ENCODE results near the gene ADAM30.

Gene ADAM30

DNA sequence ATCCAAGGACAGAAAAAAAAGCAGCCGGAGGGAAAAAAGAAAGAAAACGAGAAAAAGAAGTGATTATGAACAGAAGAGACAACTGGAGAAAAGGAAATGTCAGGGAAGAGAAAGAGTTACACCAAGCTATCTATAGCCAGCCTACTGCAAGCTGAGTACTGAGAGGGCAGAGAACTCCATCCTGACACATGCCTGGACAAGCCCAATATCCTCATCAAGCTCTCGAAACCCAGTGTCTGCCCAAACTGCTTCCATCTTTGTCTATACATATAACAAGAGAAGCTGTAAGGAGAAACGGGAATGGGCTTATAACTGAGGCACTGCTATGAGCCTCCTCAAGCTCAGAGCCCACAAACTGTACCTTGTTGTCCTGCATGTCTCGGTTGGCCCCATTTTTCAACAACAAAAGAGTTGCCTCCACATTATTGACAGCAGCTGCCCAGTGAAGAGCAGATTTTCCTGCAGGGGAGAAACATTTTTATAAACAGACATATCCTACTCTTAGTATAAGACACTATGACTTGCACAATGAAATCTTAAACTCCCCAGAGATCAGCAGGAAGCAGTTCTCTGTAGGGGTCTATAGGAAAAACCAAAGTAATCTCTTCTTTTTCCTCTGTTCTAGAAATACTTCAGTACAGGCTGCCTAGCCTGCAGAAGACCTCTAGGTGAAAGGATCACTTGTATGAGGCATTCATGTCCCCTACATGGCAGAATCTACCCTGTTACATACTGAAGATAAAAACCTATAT lies 21.2 kb upstream of the ADAM30 start:
- Histone ChIP-seq H2AFZ (no peak overlapping the region), H3K27me3 (ENCODE audit: control insufficient read depth, insufficient read depth, low read length) (no peaks in the 10 kb centered on the region), H3K9ac (no peak overlapping the region), H3K27ac (no peak overlapping the region), H3K79me2 (no peaks in the 10 kb centered on the region), H3K36me3 (ENCODE audit: control insufficient read depth, insufficient read depth, low read length) (no peaks in the 10 kb centered on the region), H3K4me2 (ENCODE audit: low read length) (no peak overlapping the region), H3K4me1 (no peaks in the 10 kb centered on the region), H3K4me3 (ENCODE audit: low read depth, low read length) (no peak overlapping the region), H3K9me3 (ENCODE audit: control insufficient read depth, low read length) (no peaks in the 10 kb centered on the region)
- TF ChIP-seq, protein P1, sequence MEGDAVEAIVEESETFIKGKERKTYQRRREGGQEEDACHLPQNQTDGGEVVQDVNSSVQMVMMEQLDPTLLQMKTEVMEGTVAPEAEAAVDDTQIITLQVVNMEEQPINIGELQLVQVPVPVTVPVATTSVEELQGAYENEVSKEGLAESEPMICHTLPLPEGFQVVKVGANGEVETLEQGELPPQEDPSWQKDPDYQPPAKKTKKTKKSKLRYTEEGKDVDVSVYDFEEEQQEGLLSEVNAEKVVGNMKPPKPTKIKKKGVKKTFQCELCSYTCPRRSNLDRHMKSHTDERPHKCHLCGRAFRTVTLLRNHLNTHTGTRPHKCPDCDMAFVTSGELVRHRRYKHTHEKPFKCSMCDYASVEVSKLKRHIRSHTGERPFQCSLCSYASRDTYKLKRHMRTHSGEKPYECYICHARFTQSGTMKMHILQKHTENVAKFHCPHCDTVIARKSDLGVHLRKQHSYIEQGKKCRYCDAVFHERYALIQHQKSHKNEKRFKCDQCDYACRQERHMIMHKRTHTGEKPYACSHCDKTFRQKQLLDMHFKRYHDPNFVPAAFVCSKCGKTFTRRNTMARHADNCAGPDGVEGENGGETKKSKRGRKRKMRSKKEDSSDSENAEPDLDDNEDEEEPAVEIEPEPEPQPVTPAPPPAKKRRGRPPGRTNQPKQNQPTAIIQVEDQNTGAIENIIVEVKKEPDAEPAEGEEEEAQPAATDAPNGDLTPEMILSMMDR (IDR thresholded peaks at IDR 0.05): no peak

GRCh38 chr1:119915517-119915916 lies 19.2 kb upstream of the ADAM30 start:
- TF ChIP-seq, protein P1 (IDR thresholded peaks at IDR 0.05): no peak
- Histone ChIP-seq H3K27me3 (ENCODE audit: control insufficient read depth, insufficient read depth, low read length) (no peaks in the 10 kb centered on the region), H3K9ac (no peak overlapping the region), H3K9me3 (ENCODE audit: control insufficient read depth, low read length) (no peaks in the 10 kb centered on the region), H2AFZ (no peak overlapping the region), H3K27ac (no peak overlapping the region), H3K4me2 (ENCODE audit: low read length) (no peak overlapping the region), H3K4me1 (no peaks in the 10 kb centered on the region), H3K36me3 (ENCODE audit: control insufficient read depth, insufficient read depth, low read length) (no peaks in the 10 kb centered on the region), H3K79me2 (no peaks in the 10 kb centered on the region), H3K4me3 (ENCODE audit: low read depth, low read length) (no peak overlapping the region)

GRCh38 chr1:119914071-119914470 lies 17.8 kb upstream of the ADAM30 start:
- Histone ChIP-seq H3K9me3 (ENCODE audit: control insufficient read depth, low read length) (no peaks in the 10 kb centered on the region), H2AFZ (no peak overlapping the region), H3K27me3 (ENCODE audit: control insufficient read depth, insufficient read depth, low read length) (no peaks in the 10 kb centered on the region), H3K27ac (no peak overlapping the region), H3K9ac (no peak overlapping the region), H3K4me2 (ENCODE audit: low read length) (no peak overlapping the region), H3K79me2 (no peaks in the 10 kb centered on the region), H3K4me3 (ENCODE audit: low read depth, low read length) (no peak overlapping the region), H3K36me3 (ENCODE audit: control insufficient read depth, insufficient read depth, low read length) (no peaks in the 10 kb centered on the region), H3K4me1 (no peaks in the 10 kb centered on the region)
- TF ChIP-seq, protein P1 (IDR thresholded peaks at IDR 0.05): no peak

DNA sequence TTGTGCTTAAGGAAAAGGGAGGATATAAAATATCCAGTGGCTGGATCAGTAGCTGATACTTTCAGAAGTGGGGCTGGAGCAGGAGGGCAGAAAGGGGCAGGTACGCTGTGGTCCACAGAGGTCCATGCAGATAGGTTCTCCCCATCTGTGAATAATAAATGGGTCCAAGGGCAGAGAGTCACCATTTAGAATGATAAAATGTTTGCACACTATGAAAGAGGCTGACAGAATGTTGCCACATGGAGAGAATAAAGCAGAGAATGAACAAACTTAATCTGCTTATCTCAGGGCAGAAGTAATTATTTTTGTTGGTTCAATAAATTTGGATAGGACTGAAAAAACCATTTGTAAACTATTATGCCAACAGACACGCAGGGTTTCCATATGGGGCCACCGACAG lies 16.6 kb upstream of the ADAM30 start:
- Histone ChIP-seq H3K79me2 (no peaks in the 10 kb centered on the region), H3K4me1 (no peaks in the 10 kb centered on the region), H3K27ac (no peak overlapping the region), H3K27me3 (ENCODE audit: control insufficient read depth, insufficient read depth, low read length) (no peaks in the 10 kb centered on the region), H2AFZ (no peak overlapping the region), H3K4me2 (ENCODE audit: low read length) (no peak overlapping the region), H3K4me3 (ENCODE audit: low read depth, low read length) (no peak overlapping the region), H3K9ac (no peak overlapping the region), H3K9me3 (ENCODE audit: control insufficient read depth, low read length) (no peaks in the 10 kb centered on the region), H3K36me3 (ENCODE audit: control insufficient read depth, insufficient read depth, low read length) (no peaks in the 10 kb centered on the region)
- TF ChIP-seq, protein P1 (IDR thresholded peaks at IDR 0.05): no peak

DNA sequence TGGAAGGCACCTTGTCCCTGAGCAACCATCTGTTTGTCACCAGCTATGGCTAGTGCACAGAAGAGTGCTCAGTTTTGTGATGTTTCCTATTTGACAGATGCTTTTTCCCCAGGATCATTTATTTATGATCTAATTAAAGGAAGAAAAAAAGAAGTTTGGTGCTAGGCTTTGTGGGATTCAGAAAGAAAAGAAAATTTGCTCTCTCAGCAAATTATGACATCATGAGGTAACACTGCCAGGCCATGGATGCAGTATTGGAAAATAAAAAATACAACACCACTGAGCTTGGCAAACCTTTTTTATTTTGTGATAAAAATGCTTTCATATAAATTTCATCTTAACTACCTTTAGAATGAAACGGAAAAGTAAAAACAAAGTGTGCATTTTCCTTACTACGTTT lies 15.5 kb upstream of the ADAM30 start:
- Histone ChIP-seq H3K27me3 (ENCODE audit: control insufficient read depth, insufficient read depth, low read length) (no peaks in the 10 kb centered on the region), H3K4me3 (ENCODE audit: low read depth, low read length) (no peak overlapping the region), H3K79me2 (no peaks in the 10 kb centered on the region), H3K9me3 (ENCODE audit: control insufficient read depth, low read length) (no peaks in the 10 kb centered on the region), H3K4me1 (no peaks in the 10 kb centered on the region), H3K9ac (no peak overlapping the region), H3K4me2 (ENCODE audit: low read length) (no peak overlapping the region), H3K27ac (no peak overlapping the region), H2AFZ (no peak overlapping the region), H3K36me3 (ENCODE audit: control insufficient read depth, insufficient read depth, low read length) (no peaks in the 10 kb centered on the region)
- TF ChIP-seq, protein P1 (IDR thresholded peaks at IDR 0.05): no peak

All from parathyroid adenoma (tissue), 2 donors.